Lower leg skin (tissue), 3 donors: ENCODE measurements around the gene PACSIN2.

Experiments
- POLR2A ChIP-seq, 2 donors: fragments of 450-650 bp; IDR thresholded peaks; one replicate each; pipeline ENCODE4 v1.6.1; 2016 to 2017; ENCODE audit warnings: antibody characterized with exemption in 2 of 2, mild to moderate bottlenecking in 1 of 2, moderate library complexity in 1 of 2
- TF ChIP-seq, protein P1 (sequence below), 3 donors: fragments of 450-650 bp; IDR thresholded peaks; one replicate each; pipeline ENCODE4 v1.5.1; 2016; ENCODE audit warnings: antibody characterized with exemption in 3 of 3, mild to moderate bottlenecking in 3 of 3, moderate library complexity in 2 of 3

GRCh38 chr22:42869463-42869862 is 145.5 kb downstream of the PACSIN2 start:
- TF ChIP-seq POLR2A (IDR thresholded peaks at IDR 0.05), result no peak
- TF ChIP-seq, protein P1, sequence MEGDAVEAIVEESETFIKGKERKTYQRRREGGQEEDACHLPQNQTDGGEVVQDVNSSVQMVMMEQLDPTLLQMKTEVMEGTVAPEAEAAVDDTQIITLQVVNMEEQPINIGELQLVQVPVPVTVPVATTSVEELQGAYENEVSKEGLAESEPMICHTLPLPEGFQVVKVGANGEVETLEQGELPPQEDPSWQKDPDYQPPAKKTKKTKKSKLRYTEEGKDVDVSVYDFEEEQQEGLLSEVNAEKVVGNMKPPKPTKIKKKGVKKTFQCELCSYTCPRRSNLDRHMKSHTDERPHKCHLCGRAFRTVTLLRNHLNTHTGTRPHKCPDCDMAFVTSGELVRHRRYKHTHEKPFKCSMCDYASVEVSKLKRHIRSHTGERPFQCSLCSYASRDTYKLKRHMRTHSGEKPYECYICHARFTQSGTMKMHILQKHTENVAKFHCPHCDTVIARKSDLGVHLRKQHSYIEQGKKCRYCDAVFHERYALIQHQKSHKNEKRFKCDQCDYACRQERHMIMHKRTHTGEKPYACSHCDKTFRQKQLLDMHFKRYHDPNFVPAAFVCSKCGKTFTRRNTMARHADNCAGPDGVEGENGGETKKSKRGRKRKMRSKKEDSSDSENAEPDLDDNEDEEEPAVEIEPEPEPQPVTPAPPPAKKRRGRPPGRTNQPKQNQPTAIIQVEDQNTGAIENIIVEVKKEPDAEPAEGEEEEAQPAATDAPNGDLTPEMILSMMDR (IDR thresholded peaks at IDR 0.05), result no peak
